NCI-H2227 (cell line): ENCODE results near the gene ICAM2.

Source experiments
- DNase-seq: peaks from one replicate; lab custom pipeline; 2025; ENCODE audit not compliant: unreplicated experiment; lab: John Stamatoyannopoulos, UW

The ICAM2 gene

DNA sequence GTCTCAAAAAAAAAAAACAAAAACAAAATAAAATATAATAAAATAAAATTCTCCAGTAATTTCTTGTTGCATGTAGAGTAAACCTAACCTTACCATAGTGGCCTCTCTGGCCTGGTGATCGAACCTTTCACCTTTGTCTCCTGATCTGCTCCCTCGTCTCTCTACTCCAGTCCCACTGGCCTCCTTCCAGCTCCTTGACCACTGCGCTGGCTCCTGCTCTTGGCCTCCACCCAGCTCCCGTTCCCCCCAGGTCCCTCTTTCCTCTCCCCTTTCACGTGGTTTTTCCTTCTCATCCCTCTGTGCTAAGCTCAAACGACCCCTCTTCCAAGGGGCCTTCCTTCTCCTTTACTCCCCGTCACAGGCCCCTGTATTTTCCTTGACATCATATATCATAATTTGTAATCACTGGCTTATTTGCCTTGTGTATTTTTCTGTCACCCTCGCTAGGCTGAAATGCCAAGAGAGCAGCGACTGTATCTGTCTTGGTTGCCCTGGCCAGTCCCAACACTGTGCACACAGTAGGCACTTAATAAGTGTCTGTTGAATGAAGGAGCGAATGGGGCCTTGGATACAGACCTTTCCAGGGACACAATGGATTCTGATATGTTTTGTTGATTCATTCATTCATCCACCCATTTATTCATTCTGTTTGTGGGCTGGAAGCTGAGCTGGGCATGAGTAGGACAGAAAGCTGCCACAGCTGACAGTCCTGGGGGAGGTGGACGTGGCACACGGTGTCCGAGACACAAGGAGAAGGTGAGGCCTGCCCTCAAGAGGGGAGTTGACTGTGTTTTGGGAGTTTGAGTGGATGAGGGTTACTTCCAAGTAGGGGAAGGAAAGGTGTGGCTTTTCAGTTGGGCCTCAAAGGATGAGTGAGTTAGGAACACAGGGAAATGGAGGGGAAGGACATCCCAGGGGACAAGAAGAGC lies 41.9 kb downstream of the ICAM2 start:
- no peak for DNase-seq

DNA sequence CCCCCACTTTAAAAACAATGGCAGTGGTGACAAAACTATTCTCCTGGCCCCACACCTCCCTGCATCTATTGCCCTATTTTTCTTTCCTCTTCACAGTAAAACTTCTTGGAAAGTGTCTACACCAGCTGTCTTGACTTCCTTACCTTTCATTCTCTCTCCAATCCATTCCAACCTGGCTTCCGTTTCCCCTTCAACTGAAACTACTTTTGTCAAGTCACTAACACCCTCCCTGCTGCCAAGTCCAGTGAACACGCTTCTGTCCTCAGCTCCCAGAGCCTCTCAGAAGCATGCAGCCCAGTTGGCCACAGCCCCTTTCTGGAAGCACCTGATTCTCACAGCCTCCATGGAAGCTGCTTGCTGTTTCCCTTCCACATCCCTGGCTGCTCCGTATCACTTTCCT lies 43.7 kb downstream of the ICAM2 start:
- DNase-seq, result no peak

DNA sequence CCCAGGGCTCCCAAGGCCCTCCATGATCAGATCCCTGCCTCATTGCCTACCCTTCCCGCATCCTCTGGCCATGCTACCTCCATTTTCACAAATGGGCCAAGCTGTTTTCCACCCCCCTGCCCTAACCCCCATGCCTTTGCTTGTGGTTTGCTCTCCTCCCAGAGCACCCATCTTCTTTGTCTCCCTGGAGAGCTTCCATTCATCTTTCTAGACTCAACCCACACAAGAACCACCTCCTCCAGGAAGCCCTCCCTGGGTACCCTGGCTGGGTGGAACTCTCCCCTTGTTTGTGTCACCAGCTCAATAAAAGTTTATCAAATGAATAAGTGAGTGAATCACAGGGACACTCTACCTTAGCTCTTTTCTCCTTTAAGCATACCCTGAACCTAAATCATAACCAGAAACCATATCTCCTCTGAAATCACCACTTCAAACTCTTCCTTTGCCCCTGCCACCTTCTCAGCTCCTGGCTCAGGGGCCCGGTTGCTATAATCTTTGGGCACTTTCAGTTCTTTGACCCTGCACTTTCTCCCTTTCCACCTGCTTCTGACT lies 44.8 kb downstream of the ICAM2 start:
- no peak for DNase-seq

DNA sequence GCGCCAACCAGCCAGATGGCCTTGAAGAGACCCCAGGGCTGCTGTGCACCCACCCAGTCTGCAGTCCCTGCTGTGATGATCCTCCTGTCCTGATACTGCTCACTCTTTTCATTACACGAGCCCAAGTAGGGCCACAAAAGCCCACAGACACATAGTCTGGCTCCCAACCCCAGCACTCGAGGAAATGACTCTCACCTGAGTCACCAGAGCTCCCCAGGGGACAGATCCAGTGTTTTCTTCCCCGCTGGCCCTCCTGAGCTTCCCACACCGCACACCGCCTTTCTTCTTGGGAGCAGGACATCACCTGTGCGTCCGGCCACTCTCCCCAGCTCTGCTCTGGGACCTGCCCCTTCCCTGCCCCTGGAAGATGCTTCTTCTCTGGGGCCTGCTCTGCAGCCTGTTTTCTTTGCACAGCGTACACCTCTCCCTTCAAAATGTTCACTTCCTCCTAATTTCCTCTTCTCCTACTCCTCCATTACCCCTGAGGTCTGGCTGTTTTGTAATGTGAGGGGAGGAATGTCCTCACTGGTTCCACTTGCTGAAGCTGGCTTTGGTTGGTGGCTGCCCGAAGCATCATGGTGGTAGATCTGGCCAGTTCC lies 45.7 kb downstream of the ICAM2 start:
- no peak for DNase-seq

DNA sequence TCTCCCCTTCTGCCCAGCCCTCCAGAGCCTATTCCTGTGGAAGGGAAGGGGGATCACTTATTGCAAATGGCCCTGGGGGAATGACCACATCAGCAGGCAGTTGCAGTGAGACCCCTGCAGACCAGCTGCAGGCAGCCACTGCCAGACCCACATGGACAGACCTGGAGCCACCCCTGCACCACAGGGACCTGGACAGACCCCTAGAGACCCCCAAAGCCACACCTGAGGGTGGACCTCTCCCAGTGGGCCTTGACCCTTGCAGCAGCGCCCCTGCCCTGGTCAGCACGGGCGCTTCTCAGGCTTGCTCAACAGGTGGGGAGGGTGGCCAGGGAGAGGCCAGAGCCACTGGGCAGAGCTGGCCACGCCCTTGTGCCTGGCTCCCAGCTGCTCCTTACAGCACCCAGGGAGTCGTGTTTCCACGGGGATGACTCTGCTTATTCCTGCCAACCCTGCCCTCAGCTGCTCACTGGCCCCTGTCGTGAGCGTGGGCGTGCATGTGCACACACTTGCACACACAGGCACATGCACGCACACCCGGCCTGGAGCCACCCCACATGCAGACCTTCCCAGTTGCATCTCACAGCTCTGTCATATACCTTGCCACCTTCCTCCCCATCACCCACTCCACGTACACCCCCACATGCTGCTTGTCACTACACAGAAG lies 46.4 kb downstream of the ICAM2 start:
- no peak for DNase-seq

DNA sequence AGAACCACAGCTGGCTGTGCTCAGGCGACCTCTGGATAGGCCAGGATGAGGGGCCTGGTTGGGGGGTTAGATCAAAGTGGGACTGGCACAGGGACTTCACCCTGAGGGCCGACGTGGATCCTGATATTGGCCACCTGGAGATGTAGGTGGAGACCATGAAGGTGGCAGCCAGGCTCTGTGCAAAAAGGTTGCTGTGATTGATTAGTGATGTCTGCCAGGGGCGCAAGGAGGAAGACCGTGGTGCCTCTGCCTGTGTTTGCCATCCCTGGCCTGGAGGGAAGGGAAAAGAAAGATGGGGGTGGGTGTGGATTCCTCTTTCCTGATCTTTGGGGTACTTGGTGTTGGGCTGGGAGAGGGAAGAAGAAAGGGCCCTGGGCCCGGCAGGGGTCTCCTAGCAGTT lies 47.2 kb downstream of the ICAM2 start:
- DNase-seq, result no peak

DNA sequence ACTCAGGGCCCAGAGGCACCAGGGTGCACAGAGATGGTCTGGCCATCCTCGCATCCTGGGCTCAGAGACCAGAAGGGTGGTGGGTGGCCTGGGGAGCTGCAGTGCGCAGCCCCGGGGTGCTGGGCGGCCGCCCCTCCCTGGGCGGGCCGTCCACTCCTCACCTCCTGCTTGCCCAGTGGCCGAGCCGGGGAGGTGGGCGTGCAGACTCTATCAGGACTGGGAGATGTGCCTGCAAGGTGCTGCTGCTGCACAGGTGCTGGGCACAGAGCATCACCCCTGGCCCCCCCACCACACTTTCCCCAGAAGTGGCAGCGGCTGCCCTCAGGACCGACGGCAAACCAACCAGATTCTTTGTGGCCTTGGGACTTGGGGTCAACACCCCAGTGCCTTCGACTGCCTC lies 47.6 kb downstream of the ICAM2 start, which contains the start of gene SCN4A:
Gene SCN4A, minus strand, starts transcription at position 123 of the 400 bp plus-strand sequence. Its CDS starts 77 bp downstream, at position 46.
- DNase-seq, result no peak

DNA sequence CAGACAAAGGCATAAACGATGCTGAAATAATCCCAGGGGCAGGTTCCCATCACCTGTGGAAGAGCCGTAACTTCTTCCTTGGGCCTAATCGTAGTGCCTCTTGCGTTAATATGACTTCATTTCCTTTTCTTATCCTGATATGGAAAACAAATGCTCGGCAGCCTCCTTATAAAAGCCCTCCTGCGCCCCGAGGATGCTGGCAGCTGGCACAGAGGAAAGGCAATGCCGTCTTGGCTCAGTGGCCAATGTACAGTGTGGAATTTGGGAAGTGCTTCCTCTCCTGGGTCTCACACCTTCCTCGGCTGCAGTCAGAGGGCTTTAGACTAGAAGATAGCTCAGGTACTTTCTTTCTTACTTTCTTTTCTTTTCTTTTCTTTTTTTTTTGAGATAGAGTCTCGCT lies 51.2 kb downstream of the ICAM2 start:
- no peak for DNase-seq

DNA sequence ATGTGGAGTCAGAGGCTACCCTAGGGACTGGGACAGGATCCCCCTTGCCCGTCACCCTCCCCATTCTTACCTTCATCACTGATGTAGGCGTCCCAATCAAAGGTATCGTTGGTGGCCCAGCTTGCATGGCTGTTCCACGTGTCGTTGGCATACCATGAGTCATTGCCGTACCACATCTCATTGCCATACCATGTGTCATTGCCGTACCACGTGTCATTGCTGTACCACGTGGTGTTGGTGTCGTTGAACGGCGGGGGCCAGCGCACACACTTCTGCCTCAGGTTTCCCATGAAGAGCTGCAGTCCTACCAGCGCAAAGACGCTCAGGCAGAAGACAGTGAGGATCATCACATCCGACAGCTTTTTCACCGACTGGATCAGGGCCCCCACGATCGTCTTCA lies 52.5 kb downstream of the ICAM2 start:
- DNase-seq, result no peak

DNA sequence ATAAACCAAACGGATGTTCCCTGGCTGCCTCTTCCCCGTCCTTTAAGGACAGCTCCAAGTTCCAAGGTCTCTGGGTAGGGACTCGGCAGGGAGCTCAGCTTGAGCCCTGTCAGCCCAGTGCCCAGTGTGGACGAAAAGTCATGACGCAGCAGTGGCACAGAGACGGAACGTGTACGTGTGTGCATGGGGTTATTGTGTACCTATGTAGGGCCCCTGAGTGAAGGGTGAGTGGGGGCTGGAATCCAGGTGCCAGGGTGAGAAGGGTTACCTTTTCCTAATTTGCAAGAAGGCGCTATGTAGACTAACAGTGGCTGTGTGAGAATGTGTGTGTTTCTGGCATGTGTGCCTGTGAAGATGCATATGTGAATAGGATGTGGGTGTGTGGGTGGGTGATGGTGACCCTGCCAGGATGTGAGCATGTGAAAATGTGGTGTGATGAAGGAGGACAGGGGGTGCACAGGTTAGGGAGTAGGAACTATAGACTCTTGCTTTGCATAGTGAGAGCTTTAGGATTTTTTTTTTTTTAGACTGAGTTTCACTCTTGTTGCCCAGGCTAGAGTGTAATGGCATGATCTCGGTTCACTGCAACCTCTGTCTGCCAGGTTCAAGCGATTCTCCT lies 53.7 kb downstream of the ICAM2 start:
- no peak for DNase-seq

DNA sequence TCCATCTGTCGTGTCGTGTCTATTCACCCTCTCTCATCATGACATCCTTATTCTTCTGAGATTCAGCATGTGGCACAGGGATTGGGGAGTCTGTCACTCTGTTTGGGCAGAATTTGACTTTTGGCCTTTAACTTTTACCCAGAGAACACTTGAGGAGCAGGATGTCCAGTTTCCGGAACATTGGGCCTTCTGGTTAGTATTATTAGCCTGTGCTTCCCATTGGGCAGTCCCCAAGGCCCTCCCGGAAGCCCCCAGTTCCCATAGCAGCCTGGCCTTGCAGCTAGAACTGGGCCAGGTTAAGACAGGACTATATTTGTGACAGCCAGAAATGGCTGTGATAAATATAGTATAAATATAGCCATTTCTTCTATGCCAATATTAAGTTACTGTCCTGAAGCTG lies 57.3 kb downstream of the ICAM2 start:
- DNase-seq, result no peak

DNA sequence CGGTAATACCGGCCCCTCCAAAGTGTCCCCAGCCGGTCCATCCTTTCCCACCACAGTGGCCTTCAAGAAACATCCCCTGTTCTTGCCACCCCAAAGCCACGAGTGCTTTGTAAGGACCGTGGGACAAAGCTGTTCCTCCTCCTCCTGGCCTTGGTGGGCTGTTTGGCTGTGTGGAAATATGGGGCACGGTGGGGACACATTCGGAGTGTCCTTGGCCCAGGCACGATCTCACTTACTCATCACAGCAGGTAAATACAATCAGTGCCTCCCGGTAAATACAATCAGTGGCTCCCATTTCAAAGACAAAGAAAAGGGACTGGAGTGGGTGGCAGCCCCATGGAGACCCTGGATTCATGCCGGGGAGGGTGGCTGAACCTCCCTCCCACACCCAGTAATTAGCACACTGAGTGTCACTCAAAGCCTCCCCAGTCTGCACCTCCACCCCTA lies 58.1 kb downstream of the ICAM2 start:
- no peak for DNase-seq

DNA sequence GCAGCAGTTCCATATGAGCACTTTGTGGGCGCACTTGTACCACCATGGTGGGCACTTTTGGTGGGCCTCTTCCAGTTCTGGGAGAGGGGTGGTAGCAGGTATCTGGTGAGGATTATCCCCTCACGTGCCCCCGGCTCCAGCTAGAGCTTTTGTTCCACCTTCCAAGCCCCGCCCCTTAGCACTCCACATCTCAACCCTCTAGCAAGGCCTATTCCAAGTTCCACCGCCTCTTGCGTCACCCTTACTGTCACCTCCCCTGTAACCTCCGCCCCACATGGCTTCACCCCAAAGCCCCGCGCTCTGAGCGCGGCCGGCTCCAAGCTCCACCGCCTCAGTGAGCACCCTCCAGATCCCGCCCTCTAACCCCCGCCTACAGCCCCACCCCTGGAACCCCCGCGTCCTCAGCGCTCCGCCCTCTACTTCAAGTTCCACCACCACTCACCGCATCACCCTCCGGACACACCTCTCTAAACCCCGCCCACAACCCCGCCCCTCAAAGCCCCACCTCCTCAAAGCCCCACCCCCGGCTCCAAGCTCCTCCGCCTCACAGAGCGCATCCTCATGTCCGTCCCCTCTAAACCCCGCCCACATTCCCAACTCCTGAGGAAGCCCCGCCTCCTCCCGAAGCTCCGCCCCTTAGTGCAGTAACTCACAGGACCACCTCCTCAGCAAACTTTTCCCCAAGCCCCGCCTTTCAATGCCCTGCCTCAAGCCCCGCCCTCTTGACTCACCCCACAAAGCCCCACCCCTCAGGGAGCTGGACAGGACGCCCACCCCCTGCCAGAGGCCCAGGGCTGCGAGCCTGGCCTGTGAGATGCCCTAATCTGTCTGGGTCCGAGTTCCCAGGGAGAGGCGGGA lies 58.8 kb downstream of the ICAM2 start:
- DNase-seq, result no peak

DNA sequence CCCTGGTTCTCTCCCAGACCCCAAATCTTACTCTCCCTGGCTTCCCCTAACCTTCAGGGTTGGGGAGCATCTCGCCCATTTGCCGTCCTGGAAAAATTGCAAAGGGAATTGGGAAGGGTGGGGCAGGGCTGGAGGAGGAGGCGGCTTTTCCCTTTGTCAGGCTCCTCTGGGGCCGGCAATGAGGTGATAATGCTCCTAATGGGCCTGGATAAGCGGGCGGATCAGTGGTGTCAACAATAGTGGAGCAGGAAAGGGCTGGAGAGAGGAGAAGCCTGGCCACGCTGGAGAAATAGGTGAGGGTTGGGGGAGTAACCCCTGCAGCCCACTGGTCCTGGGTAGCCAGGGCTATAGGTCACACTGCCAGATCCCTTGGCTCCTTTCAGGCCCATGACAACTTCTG lies 60.0 kb downstream of the ICAM2 start:
- DNase-seq, result no peak

DNA sequence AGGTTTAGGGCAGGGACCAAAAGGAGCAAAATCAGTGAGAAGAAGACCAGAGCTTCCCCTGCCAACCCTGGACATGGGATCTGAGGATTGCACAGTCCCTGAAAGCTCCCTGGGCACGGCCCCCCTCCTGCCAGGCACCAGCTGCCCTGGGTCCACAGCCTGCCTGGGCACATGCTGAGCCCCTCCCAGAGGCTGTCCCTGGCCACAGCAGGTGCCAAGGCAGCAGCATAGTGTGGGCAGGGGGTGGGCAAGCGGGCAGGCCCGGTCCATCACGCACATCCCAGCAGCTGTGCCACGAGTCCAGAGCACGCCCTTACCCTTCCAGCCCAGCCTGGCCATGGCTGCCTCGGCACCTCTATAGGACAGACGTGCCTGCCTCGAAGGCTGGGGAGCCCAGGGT lies 60.4 kb downstream of the ICAM2 start:
- DNase-seq, result no peak

DNA sequence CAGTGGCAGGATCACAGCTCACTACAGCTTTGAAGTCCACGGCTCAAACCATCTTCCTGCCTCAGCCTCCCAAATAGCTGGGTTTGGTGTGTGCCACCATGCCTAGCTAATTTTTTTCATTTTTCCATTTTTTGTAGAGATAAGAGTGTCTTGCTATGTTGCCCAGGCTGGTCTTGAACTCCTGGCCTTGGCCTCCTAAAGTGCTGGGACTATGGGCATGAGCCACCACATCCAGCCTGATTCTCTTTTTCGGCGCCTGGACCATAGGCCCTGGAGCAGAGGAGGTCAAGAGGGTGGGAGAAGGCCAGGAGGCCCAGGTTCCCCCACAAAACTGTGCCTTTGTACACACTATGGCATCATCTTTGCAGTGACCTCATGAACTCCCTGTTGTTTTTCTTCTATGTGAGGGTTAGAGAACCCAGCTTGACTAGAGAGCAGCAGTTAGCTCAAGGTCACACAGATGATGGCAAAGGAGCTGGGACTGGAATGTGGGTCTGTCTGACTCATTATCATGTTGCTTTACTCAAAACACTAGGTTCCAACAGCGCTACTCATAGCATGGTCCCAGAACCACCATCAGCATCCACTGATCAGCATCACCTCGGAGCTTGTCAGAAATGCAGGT lies 64.0 kb downstream of the ICAM2 start:
- DNase-seq, result no peak

DNA sequence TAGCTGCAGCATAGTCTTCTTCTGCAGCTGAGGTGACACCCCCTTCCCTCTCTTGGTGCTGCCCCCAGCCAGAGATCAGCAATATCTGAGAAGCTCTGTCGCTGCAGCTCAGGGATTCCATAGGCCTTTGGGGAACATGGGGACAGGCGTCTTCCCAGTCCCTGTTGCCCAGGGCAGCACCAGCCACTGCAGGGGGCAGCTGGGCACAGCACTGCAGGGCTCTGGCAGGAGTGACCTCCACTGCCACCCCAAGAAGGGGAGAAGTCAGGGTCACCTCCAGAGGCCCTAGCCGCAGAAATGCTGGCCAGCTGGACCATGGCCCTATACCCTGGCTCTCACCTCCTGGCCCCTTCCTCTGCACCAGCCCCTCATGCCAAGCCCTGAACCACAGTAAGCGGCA lies 64.6 kb downstream of the ICAM2 start:
- DNase-seq, result no peak

DNA sequence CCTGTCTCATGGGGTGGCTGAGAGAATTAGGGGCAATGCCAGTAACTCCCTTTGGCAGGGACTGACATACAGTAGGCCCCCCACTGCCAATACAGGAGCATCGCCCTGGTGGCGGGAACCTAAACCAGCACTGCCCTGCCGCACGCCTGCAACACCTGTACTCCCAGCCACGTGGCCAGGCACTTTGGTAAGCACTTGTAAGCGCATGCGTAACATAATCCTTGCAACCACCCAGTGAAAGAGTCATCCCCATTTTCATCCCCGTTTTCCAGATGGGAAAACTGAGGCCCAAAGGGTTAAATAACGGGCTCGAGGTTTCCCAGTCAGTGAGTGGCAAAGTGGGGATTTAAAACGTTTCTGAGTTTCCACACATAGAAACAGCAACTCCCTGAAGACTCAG lies 65.2 kb downstream of the ICAM2 start:
- DNase-seq, result no peak

DNA sequence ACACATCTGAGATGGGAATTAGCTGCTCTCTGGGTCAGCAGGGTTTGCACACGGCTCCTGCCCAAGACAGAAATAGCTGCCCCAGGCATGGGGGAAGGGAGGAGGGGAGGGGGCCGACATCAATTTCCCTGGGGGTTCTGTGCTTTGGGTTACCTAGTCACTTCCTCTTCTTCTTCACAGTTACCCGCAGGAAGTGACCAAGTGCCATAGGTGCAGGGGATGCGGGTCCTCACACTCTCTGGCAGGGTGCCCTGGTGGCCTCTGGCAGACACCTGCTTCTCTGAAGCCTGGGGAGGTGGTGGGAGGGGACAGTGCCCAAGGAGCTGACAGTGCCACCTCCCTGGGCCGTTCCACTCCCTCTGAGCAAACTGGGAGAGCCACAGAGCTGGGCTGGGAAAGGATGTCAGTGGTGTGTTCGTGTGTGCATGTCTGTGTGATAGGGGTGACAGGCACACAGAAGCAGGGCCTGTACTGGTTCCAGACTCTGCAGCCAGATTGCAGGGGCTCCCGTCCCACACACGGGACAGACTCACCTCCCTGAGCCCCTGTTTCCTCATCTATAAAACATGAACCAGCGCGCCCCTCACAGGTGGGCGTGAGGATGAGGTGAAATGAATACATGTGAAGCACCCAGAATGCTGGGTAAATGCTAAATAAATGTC lies 65.9 kb downstream of the ICAM2 start:
- DNase-seq, result no peak
